ENCODE data around the gene NOL8.

Gene NOL8

DNA sequence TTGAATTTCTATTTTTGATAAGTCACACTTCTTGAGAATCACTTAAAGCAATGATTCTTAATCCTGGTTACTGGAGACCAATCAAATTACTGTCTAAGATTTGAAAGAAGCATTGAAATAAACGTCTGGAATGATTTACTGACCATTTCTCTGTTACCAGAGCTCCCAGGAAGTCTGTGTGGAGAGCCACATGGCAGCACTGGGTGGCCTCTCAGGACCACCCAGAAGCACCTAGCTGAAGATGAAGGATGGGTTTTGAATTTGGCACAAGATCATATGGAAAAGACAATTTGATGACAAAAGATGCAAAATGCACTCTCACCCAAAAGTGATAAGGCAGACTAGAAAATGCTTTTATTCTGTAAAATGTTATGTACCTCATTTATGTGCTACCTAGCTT is 62.0 kb downstream of the NOL8 start:
- DNase-seq = no peak

DNA sequence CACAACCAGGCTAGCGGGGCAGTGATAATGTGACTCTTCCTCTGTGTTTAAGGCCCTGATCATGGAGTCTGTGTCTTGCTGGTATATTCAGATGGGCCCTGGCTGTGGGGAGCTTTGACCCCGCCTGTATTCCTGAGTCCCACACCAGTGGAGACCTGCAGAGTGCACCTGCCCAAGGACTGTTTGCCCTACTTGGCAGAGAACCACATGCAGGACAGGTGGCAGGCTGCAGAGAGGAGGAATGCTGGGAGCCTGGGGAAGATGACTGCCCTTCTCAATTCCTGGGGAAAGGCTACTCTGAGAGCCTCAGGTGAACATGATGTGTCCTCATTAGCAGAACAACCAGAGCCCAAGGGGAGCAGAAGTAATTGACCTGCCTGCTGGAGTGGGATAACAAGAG is 67.8 kb downstream of the NOL8 start:
- no peak for DNase-seq

DNA sequence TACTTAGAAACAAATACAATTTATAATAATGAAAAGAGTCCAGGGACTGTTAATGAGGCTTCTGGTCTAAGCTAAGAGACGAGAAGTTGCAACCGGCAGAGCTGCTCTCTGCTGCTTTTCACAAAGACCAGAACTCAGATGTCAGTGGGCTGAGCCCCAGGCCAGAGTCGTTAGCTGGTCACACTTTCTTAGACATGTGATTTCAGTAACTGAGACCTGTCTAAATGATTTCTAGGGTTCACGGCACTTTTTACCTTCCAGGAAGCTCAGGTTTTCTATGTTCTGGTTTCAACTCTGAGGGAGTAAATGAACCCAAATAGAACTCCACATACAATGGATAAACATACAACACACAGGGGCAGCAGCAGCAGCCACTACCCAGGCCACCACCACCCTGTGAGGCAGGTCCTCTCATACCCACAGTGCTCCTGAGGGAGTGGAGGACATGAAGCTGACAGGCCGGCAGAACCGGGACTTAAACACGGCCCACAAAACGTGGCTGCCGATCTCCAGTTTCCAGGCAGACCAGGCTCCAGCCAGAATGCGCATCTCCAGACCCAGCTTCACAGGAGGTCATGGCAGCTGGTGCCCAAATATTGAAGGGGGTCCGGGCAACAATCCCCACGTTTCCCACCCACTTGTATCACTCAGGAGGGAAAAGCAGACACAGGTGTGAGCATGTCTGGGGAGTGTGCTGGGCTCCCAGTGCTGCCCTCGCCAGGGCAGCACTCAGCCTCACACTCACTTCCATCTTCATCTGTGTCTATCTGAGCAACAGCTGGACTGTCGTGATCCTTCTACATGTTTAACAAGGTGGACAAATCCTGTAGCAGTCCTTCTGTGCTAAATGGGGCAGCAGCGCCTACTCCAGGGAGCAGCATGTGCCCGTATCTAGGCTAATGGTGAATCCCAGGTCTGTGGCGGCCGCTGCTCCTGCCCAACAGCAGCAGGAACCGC is 70.5 kb downstream of the NOL8 start:
- DNase-seq = no peak

DNA sequence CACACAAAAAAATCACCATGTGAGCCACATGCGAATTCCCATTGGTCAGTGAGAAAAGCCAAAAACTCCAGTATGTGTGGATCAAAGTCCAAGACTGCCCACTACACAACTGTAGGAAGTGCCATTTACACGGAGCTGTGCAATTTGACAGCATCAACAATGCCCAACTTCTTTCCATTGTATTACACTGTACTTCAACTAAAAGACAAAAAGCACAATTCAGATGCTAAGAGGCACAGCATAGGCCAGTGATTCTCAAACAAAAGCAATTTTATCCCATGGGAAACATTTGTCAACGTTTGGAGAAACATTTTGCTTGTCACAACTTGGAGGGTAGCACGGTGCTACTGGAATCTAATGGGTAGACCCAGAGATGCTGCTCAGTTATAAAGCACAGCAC is 71.5 kb downstream of the NOL8 start:
- no peak for DNase-seq

DNA sequence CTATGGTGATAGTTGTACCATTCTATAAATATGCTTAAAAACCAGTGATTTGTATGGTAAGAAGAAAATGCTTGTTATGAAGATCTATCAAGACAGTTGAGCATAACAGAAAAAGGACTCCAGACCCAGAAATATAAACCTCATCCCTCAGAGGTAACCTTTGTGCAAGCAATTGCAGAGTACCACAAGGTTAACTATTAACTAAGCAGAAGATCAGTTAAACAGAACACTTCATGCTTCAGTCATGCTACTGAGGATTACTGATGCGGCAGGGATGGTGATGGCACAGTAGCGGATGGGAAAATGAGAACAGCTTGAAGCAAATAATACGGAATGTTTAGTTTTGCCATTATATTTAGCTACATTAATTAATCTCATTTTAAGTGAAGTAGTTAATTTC is 77.2 kb downstream of the NOL8 start:
- DNase-seq = no peak
